HG03066 (cell line): ENCODE data around the gene NCOA3.
"Not testable (repeated sequence)": the region's sequence is repeated elsewhere in the genome, so short reads cannot be mapped to it uniquely, and the experiment has no call there.

Source experiments
- ATAC-seq: cut with Tn5 transposase; IDR thresholded peaks from one replicate; pipeline ENCODE4 v1.9.1; 2021; ENCODE audit warnings: low read depth; ENCODE audit not compliant: unreplicated experiment

The NCOA3 gene

GRCh38 chr20:47501482-47502270, at the start of gene NCOA3:
NCOA3 (plus strand) TSS chr20:47501887; CDS start chr20:47622248, 120,361 bp downstream.
- peak; percentile 69 for ATAC-seq

DNA sequence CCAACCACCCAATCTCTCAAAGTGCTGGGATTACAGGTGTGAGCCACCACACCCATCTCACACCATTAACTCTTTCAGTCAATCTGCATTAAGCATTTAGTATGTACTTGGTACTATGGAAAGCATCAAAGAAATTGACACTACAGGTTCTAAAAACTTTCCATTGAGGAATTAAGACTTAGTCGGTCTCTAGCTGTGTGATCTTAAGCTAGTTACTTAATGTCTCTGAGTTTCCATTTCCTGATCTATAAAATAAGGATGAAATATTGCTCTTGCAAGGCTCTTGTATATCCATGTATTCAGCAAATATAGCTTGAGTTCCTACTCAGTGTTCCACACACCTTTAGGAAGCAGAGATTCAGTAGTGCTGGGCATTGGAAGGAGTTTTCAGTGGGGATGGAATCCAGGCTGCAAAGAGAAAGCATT, 48.9 kb upstream of the NCOA3 start:
- ATAC-seq, result no peak

DNA sequence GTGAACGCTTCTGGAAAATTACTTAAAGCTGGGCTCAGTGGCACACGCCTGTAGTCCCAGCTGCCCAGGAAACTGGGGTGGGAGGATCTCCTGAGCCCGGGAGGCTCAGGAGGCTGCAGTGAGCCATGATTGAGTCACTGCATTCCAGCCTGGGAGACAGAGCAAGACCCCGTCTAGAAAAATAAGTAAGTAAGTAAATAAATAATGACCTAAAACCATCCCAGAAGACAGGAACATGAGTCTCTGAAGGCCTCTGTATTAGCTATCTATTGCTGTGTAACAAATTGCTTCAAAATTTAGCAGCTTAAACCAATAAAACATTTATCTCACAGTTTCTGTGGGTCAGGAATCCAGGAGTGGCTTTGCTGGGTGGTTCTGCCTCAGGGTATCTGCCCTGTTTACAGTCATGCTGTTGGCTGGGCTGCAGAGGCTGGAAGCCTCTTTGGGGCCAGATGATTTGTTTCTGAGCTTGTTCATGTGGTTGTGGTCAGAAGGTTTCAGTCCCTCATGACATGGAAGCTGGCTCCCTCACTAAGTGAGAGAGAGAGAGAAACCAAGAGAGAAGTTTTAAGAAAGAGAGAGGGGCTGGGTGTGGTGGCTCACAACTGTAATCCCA, 48.4 kb upstream of the NCOA3 start:
- peak; percentile 89 for ATAC-seq

DNA sequence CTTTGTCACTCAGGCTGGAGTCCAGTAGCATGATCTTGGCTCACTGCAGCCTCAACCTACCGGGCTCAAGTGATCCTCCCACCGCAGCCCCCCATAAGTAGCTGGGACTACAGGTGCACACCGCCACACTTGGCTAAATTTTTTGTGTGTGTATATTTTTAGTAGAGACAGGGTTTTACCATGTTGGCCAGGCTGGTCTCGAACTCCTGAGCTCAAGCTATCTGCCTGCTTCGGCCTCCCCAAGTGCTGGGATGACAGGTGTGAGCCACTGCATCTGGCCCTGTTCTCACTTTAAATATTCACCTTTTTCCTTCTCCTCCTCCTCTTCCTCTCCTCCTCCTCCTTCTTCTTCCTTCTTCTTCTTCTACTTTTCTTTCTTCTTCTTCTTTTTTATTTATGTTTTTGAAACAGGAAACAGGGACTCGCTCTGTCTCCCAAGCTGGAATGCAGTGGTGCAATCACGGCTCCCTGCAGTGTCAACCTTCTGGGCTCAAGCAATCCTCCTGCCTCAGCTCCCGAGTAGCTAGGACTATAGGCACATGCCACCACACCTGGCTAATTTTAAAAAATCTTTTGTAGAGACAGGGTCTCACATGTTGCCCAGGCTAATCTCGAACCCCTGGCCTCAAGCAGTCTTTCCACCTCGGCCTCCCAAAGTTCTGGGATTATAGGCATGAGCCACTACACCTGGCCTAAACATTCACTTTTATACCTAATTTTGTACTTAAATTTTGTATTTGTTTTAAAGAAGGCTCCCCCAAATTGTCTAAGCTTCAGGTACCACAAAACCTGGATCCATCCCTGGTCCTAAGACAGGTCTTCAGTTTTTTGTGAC, 47.2 kb upstream of the NCOA3 start:
- ATAC-seq, result no peak

GRCh38 chr20:47455133-47456040, 46.3 kb upstream of the NCOA3 start:
- ATAC-seq, result no peak

DNA sequence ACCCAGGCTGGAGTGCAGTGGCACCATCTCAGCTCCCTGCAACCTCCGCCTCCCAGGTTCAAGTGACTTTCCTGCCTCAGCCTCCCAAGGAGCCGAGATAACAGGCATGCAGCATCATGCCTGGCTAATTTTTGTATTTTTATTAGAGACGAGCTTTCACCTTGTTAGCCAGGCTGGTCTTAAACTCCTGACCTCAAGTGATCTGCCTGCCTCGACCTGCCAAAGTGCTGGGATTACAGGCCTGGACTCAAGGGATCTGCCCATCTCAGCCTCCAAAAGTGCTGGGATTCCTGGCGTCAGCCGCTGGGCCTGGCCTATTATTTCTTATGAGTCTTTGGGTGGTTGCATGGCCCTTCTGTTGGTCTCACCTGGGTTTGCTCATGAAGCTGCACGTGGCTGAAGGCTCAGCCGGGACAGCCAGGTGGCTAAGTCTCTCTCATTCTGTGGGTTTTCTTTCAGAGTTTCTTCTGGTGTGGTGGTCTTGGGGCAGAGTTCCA, 45.6 kb upstream of the NCOA3 start:
- ATAC-seq, result no peak

DNA sequence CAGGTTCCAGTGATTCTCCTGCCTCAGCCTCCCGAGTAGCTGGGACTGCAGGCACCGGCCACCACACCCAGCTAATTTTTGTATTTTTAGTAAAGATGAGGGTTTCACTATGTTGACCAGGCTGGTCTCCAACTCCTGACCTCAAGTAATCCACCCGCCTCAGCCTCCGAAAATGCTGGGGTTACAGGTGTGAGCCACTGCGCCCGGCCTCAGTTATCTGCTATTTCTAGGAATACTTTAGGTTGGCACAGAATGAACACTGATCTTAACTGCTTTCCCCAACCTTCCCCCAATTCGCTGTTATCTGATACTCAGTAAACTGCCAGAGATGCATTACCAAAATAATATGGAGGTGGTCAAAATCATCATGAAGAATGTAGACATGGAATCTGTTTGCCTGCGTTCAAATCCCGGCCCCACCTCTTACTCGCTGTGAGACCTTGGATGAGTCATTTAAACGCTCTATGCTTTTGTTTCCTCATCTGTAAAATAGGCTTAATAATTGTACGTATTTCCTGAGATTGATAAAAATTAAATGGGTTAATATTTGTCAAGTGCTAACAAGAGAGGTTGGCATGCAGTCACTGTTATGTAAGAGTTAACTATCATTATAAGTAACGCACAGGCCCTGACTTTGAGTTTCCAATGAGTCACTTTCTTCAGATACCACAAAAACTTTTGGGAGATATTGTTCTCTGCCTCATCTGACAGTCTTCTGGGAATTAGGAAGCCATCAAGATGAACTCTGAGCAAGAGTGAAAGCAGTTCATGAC, 44.5 kb upstream of the NCOA3 start:
- no peak for ATAC-seq

- not testable (repeated sequence) for ATAC-seq
Measured at GRCh38 chr20:47458280-47459050, 43.2 kb upstream of the NCOA3 start.

DNA sequence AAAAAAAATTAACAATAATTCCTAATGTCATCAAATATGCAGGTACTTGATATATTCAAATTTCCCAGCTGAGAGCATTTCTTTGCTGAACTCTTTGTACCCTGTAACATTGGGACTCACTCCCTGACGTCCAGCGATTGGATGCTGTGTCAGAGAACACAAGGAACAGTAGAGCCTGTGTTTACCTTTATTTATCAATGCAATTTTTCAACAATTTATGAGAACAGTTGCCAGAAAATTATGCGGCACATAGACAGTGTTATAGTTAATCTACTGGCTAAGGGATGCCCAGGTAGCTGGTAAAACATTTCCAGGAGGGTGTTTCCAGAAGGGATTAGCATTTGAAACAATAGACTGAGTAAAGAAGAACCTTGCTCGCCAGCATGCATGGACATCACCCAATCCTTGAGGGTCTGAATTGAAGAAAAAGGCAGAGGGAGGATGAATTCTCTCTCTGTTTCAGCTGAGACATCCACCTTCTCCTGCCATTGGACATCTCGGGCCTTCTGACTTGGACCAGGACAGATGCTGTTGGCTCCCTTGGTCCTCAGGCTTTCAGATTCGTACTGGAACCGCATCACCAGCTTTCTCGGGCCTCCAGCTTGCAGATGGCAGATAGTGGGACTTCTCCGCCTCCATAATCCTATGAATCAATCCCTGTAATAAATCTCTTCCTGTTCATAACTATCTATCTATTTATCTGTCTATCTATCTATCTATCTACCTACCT, 42.2 kb upstream of the NCOA3 start:
- ATAC-seq, result no peak

DNA sequence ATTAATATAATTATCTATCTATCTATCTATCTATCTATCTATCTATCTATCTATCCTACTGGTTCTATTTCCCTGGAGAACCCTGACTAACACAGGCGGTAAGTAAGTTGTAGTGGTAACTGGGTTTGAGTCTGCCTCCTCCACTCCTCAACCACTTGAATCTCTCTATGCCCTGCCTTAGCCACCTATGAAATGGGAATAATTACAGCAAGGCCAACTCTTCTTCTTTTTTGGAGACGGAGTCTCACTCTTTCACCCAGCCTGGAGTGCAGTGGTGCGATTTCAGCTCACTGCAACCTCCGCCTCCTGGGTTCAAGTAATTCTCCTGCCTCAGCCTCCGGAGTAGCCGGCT, 41.0 kb upstream of the NCOA3 start:
- not testable (repeated sequence) for ATAC-seq

GRCh38 chr20:47461120-47461685, 40.5 kb upstream of the NCOA3 start:
- ATAC-seq, result no peak

DNA sequence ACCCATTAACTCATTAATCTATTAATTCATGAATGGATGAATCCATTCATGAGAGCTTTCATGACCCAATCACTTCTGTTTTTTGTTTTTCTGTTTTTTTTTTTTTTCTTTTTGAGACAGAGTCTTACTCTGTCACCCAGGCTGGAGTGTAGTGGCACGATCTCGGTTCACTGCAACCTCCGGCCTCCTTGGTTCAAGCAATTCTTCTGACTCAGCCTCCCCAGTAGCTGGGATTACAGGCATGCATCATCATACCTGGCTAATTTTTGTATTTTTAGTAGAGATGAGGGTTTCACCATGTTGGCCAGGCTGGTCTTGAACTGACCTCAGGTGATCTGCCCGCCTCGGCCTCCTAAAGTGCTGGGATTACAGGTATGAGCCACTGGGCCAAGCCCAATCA, 39.8 kb upstream of the NCOA3 start:
- ATAC-seq, result not testable (repeated sequence)

GRCh38 chr20:47464380-47465101, 37.1 kb upstream of the NCOA3 start:
- ATAC-seq, result no peak

- no peak for ATAC-seq
Measured at GRCh38 chr20:47465335-47466090, 36.2 kb upstream of the NCOA3 start.

DNA sequence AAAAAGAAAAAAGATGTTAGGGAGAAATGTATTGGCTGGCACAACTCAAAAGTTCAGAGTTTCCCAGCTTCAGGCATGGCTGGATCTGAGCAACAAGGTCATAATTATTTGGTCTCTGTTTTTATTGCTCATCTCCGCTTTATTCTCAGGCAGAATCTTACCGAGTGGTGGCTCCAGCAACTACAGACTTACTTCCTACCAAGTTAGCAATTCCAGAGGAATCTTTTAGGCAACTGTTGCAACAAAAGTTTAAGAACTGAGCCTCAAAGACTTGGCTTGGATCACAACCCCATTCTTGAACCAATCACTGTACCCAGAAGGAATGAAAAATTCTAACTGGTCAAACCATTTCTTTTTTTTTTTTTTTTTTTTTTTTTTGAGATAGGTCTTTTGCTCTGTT, 35.5 kb upstream of the NCOA3 start:
- ATAC-seq, result no peak

- no peak for ATAC-seq
Measured at GRCh38 chr20:47466704-47467459, 34.8 kb upstream of the NCOA3 start.
